MCF 10A (cell line): ENCODE data around the gene MYL4. TPM values are rescaled to one million over a fixed set of nuclear protein-coding genes. Genes with fewer than 3 reads are reported as not detected.
"Not testable (repeated sequence)": the region's sequence is repeated elsewhere in the genome, so short reads cannot be mapped to it uniquely, and the experiment has no call there.

ENCODE experiments used
- BruUV-seq: library from RNA; stranded (reverse); fragments of 400-500 nt; replicated peaks from 2 replicates; lab custom pipeline; 2021; lab: Mats Ljungman, UMichigan
- CTCF ChIA-PET: fragments of 300-600 bp; sonication (Branson Sonifier 250); formaldehyde crosslinking; extraction: SDS; loops from one replicate; lab custom pipeline; 2021; ENCODE audit warnings: antibody characterized with exemption, inconsistent platforms; lab: Yijun Ruan, JAX
- POLR2A ChIA-PET: fragments of 300-600, 350-650 bp; sonication (Branson Sonifier 250); formaldehyde crosslinking; extraction: SDS; loops from one replicate; lab custom pipeline; 2020; ENCODE audit warnings: antibody characterized with exemption, inconsistent platforms; lab: Yijun Ruan, JAX
- DNase-seq: peaks from one replicate; pipeline ENCODE4 v3.0.0-alpha.2; 2018; ENCODE audit not compliant: unreplicated experiment
- H3K27ac Mint-ChIP-seq: one replicate; pipeline ENCODE4 v1.8.0; 2022; ENCODE audit warnings: mild to moderate bottlenecking, low read depth, mixed read lengths; ENCODE audit not compliant: unreplicated experiment
- H3K27me3 Mint-ChIP-seq: one replicate; pipeline ENCODE4 v1.8.0; 2022; ENCODE audit warnings: mixed read lengths; ENCODE audit not compliant: insufficient read depth, unreplicated experiment
- H3K36me3 Mint-ChIP-seq: one replicate; pipeline ENCODE4 v1.8.0; 2022; ENCODE audit warnings: mild to moderate bottlenecking, moderate library complexity, mixed read lengths; ENCODE audit not compliant: insufficient read depth, unreplicated experiment
- H3K4me1 Mint-ChIP-seq: one replicate; pipeline ENCODE4 v1.8.0; 2022; ENCODE audit warnings: mixed read lengths; ENCODE audit not compliant: insufficient read depth, unreplicated experiment
- H3K4me3 Mint-ChIP-seq: one replicate; pipeline ENCODE4 v1.8.0; 2022; ENCODE audit warnings: mild to moderate bottlenecking, moderate library complexity, mixed read lengths; ENCODE audit not compliant: unreplicated experiment
- H3K9me3 Mint-ChIP-seq: one replicate; pipeline ENCODE4 v1.8.0; 2022; ENCODE audit warnings: mixed read lengths; ENCODE audit not compliant: unreplicated experiment
- intact Hi-C: fragments of 100-400 bp; cut with micrococcal nuclease; formaldehyde crosslinking; loops from 2 replicates; pipeline ENCODE4 v1.14.1; 2022
- total RNA-seq: library from RNA; stranded (reverse); gene quantifications from 2 replicates; pipeline ENCODE4 v1.2.3, GENCODE V29; 2022
- TF ChIP-seq, protein P1 (sequence below): fragments of 200-600 bp; IDR thresholded peaks from one replicate; pipeline ENCODE4 v1.8.0; 2022; ENCODE audit warnings: antibody characterized with exemption, mild to moderate bottlenecking; ENCODE audit not compliant: unreplicated experiment

Gene MYL4
- total RNA-seq, 1 experiment from 2014 or later = not detected

DNA sequence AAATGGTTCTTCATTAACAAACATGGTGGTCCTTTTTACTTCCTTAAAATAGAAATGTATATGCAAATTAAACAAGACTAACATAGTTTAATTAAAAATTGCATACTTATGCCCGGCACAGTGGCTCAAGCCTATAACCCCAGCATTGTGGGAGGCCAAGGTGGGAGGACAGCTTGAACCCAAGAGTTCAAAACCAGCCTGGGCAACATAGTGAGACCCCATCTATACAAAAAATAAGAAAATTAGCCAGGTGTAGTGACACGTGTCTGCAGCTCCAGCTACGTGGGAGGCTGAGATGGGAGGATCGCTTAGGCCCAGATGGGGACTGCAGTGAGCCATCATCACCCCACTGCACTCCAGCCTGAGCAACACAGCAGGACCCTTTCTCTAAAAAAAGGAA, 38.4 kb upstream of the MYL4 start:
- TF ChIP-seq, protein P1, sequence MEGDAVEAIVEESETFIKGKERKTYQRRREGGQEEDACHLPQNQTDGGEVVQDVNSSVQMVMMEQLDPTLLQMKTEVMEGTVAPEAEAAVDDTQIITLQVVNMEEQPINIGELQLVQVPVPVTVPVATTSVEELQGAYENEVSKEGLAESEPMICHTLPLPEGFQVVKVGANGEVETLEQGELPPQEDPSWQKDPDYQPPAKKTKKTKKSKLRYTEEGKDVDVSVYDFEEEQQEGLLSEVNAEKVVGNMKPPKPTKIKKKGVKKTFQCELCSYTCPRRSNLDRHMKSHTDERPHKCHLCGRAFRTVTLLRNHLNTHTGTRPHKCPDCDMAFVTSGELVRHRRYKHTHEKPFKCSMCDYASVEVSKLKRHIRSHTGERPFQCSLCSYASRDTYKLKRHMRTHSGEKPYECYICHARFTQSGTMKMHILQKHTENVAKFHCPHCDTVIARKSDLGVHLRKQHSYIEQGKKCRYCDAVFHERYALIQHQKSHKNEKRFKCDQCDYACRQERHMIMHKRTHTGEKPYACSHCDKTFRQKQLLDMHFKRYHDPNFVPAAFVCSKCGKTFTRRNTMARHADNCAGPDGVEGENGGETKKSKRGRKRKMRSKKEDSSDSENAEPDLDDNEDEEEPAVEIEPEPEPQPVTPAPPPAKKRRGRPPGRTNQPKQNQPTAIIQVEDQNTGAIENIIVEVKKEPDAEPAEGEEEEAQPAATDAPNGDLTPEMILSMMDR = no peak
- no peaks in the 10 kb centered on the region for H3K4me1 Mint-ChIP-seq
- no peak overlapping the region for H3K27ac Mint-ChIP-seq
- H3K4me3 Mint-ChIP-seq = no peak overlapping the region
- H3K36me3 Mint-ChIP-seq = peaks cover 56% of the 10 kb centered on the region
- H3K27me3 Mint-ChIP-seq = no peaks in the 10 kb centered on the region
- POLR2A ChIA-PET = interaction anchor here (1.2 kb wide), 1 partner anchor 9 kb away, joined by 4 read pairs; no protein-coding TSS in a partner anchor
- H3K9me3 Mint-ChIP-seq = no peaks in the 10 kb centered on the region
- intact Hi-C loops = no loop called here
- CTCF ChIA-PET = no interaction called here
- DNase-seq = no peak
- no TSS peak for BruUV-seq

DNA sequence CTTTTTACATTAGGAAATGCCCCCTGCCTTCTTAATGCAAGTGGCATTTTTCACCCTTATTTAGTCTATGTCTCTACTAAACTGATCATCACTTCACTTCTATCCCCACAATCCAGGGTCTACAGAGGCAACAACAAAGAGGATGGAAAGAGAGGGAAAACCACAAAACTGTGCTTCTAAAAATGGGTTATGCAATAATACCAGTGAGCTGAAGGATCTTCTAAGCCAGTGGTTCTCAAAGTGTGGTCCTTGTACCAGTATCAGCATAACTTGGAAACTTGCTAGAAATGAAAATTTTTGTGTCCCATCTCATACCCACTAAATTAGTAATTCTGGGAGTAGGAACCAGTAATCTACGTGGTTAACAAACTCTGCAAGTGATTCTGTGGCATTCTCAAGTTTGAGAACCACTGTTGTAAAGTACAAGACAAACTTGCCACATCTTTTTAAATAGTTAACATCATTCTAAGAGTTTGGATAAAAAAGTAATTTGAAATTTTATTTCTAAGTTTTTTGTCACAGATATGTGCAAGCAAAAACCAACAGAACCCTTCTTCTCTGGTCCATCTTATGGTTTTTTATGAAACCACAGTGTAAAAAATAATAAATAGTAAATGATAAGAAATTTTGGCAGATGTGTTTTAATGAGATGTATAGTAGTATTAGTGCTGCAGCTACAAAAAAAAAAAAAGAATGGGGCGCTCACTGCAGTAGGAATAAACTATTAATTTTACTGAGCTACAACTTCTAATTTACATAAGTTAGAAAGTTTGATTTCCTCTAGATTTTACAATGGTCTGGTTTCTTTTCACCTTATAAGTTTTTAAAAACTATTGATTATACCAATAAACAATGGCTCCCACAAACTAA, 36.2 kb upstream of the MYL4 start:
- intact Hi-C loops = no loop called here
- ChIA-PET CTCF (no interaction called here), POLR2A (no interaction called here)
- TF ChIP-seq, protein P1 = no peak
- no peak overlapping the region for H3K27ac Mint-ChIP-seq
- no peak for DNase-seq
- H3K27me3 Mint-ChIP-seq = no peaks in the 10 kb centered on the region
- BruUV-seq = no TSS peak
- no peaks in the 10 kb centered on the region for H3K9me3 Mint-ChIP-seq
- H3K4me1 Mint-ChIP-seq = peaks cover 10% of the 10 kb centered on the region
- no peak overlapping the region for H3K4me3 Mint-ChIP-seq
- H3K36me3 Mint-ChIP-seq = peaks cover 51% of the 10 kb centered on the region

DNA sequence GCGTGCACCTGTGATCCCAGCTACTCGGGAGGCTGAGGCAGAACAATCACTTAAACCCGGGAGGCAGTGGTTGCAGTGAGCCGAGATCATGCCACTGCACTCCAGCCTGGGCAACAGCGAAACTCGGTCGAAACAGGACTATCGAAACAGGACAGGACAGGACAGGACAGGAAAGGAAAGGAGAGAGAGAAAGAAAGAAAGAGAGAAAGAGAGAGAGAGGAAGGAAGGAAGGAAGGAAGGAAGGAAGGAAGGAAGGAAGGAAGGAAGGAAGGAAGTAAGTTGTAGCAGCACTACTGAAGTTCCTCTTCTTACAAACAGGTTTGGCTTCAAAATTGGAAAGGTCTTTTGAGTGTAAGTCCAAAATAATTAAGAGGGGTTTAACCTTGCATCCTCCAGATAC, 34.3 kb upstream of the MYL4 start:
- H3K27ac Mint-ChIP-seq, H3K4me3 Mint-ChIP-seq, intact Hi-C loops, DNase-seq, H3K27me3 Mint-ChIP-seq, H3K9me3 Mint-ChIP-seq, BruUV-seq: not testable (repeated sequence)
- peaks cover 12% of the 10 kb centered on the region for H3K4me1 Mint-ChIP-seq
- ChIA-PET POLR2A (interaction anchor here (2.1 kb wide), 1 partner anchor 10 kb away, joined by 9 read pairs; no protein-coding TSS in a partner anchor), CTCF (interaction anchor here (1.0 kb wide), 1 partner anchor 10 kb away, joined by 3 read pairs; no protein-coding TSS in a partner anchor)
- peaks cover 46% of the 10 kb centered on the region for H3K36me3 Mint-ChIP-seq

DNA sequence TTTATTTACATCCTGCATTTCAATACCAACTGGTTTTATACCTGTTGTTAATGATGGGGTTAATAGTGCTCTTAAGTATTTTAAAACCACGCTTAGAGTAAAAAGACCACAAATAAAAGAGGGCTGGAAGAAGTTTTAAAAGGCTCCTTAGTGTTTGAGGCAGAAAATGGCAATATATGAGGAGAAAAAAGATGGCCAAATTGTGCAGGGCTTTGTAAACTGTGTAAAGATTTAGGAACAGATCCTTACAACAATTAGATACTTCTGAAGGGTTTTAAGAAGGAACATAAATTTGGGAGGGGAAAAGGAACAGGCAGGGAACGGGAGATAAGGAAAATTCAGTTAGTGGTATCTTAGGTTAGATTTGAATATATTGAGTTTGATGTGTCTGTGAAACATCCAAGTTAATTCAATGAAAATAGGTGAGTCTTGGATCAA, 32.7 kb upstream of the MYL4 start:
- CTCF ChIA-PET = no interaction called here
- no peaks in the 10 kb centered on the region for H3K9me3 Mint-ChIP-seq
- no peaks in the 10 kb centered on the region for H3K27me3 Mint-ChIP-seq
- no peak overlapping the region for H3K4me3 Mint-ChIP-seq
- intact Hi-C loops = no loop called here
- H3K4me1 Mint-ChIP-seq = peaks cover 17% of the 10 kb centered on the region
- BruUV-seq = no TSS peak
- peak overlapping the region; percentile 19 for H3K27ac Mint-ChIP-seq
- POLR2A ChIA-PET = interaction anchor here (2.1 kb wide), 1 partner anchor 9 kb away, joined by 9 read pairs; no protein-coding TSS in a partner anchor
- H3K36me3 Mint-ChIP-seq = peaks cover 60% of the 10 kb centered on the region
- DNase-seq = no peak
- TF ChIP-seq, protein P1 = no peak
